ENCODE results near the gene PALLD.

The PALLD gene

GRCh38 chr4:168769837-168770236 is 273.0 kb downstream of the PALLD start:
- H3K27ac ChIP-seq (replicated peaks; ENCODE audit: low read length), result no peak overlapping the region
- H3K4me3 ChIP-seq (ENCODE audit: low read length in 2 of 2), result no peak overlapping the region
- H3K9ac ChIP-seq (ENCODE audit: low read depth, low read length, poor library complexity), result no peak overlapping the region
- H3K4ac ChIP-seq (ENCODE audit: low read length), result no peak overlapping the region
- no peak overlapping the region for H2BK120ac ChIP-seq (ENCODE audit: low read depth, low read length)
- H2AK5ac ChIP-seq (ENCODE audit: low read depth, low read length), result no peak overlapping the region
- H4K8ac ChIP-seq (ENCODE audit: low read depth, low read length), result no peak overlapping the region
- no peak for DNase-seq (ENCODE audit: low spot score)
- no peak overlapping the region for H4K91ac ChIP-seq (ENCODE audit: low read depth, low read length, poor library complexity)
- H3K23ac ChIP-seq (ENCODE audit: low read depth, low read length, poor library complexity), result no peak overlapping the region
- H3K79me1 ChIP-seq (ENCODE audit: low read depth, low read length), result no peaks in the 10 kb centered on the region
- no peak overlapping the region for H2BK5ac ChIP-seq (ENCODE audit: low read length)
- H3K36me3 ChIP-seq (replicated peaks in 1 of 2; ENCODE audit: control insufficient read depth in 2 of 2, insufficient read depth in 2 of 2, low read length in 2 of 2), result peaks cover 0 to 3% of the 10 kb centered on the region in 2 donors
- no peak overlapping the region for H3K18ac ChIP-seq (ENCODE audit: low read length)
- no CpG with 5 or more reads among the region's 1 CpG for WGBS, 2 donors (ENCODE audit: extremely low coverage in 2 of 2, insufficient read length in 2 of 2, insufficient replicate concordance in 1 of 2)
- H3K27me3 ChIP-seq (ENCODE audit: control insufficient read depth in 3 of 3, insufficient read depth in 3 of 3, low read depth in 1 of 3, low read length in 3 of 3), result no peaks in the 10 kb centered on the region
- H3K9me3 ChIP-seq (replicated peaks in 1 of 2; ENCODE audit: control insufficient read depth in 2 of 2, insufficient read depth in 1 of 2, low read depth in 1 of 2, low read length in 2 of 2), result no peaks in the 10 kb centered on the region
- H3K4me2 ChIP-seq (ENCODE audit: insufficient read depth, low read length, poor library complexity, severe bottlenecking), result no peak overlapping the region
- peaks cover 0 to 6% of the 10 kb centered on the region in 2 donors for H3K4me1 ChIP-seq (ENCODE audit: control insufficient read depth in 2 of 2, insufficient read depth in 1 of 2, low read depth in 1 of 2, low read length in 2 of 2)
- no peak overlapping the region for H2BK12ac ChIP-seq (ENCODE audit: low read length)
- no peak overlapping the region for H3K14ac ChIP-seq (ENCODE audit: low read length)
- no peak overlapping the region for H2AFZ ChIP-seq (ENCODE audit: low read length)
- H2BK15ac ChIP-seq (ENCODE audit: low read length), result no peak overlapping the region

- no peak overlapping the region for H3K18ac ChIP-seq (ENCODE audit: low read length)
- no CpG with 5 or more reads among the region's 2 CpGs for WGBS, 2 donors (ENCODE audit: extremely low coverage in 2 of 2, insufficient read length in 2 of 2, insufficient replicate concordance in 1 of 2)
- H2BK120ac ChIP-seq (ENCODE audit: low read depth, low read length), result no peak overlapping the region
- no peak overlapping the region for H2BK12ac ChIP-seq (ENCODE audit: low read length)
- no peak overlapping the region for H3K14ac ChIP-seq (ENCODE audit: low read length)
- no peak for DNase-seq (ENCODE audit: low spot score)
- no peaks in the 10 kb centered on the region for H3K79me1 ChIP-seq (ENCODE audit: low read depth, low read length)
- no peak overlapping the region for H2AFZ ChIP-seq (ENCODE audit: low read length)
- H3K4me1 ChIP-seq (ENCODE audit: control insufficient read depth in 2 of 2, insufficient read depth in 1 of 2, low read depth in 1 of 2, low read length in 2 of 2), result peaks cover 0 to 6% of the 10 kb centered on the region in 2 donors
- no peaks in the 10 kb centered on the region for H3K27me3 ChIP-seq (ENCODE audit: control insufficient read depth in 3 of 3, insufficient read depth in 3 of 3, low read depth in 1 of 3, low read length in 3 of 3)
- no peak overlapping the region for H3K27ac ChIP-seq (replicated peaks; ENCODE audit: low read length)
- no peak overlapping the region for H3K4me2 ChIP-seq (ENCODE audit: insufficient read depth, low read length, poor library complexity, severe bottlenecking)
- no peak overlapping the region for H2BK15ac ChIP-seq (ENCODE audit: low read length)
- H2BK5ac ChIP-seq (ENCODE audit: low read length), result no peak overlapping the region
- H3K36me3 ChIP-seq (replicated peaks in 1 of 2; ENCODE audit: control insufficient read depth in 2 of 2, insufficient read depth in 2 of 2, low read length in 2 of 2), result peaks cover 0 to 3% of the 10 kb centered on the region in 2 donors
- H3K4ac ChIP-seq (ENCODE audit: low read length), result no peak overlapping the region
- H3K23ac ChIP-seq (ENCODE audit: low read depth, low read length, poor library complexity), result no peak overlapping the region
- no peak overlapping the region for H4K8ac ChIP-seq (ENCODE audit: low read depth, low read length)
- H3K9ac ChIP-seq (ENCODE audit: low read depth, low read length, poor library complexity), result no peak overlapping the region
- H4K91ac ChIP-seq (ENCODE audit: low read depth, low read length, poor library complexity), result no peak overlapping the region
- no peak overlapping the region for H3K4me3 ChIP-seq (ENCODE audit: low read length in 2 of 2)
- no peak overlapping the region for H2AK5ac ChIP-seq (ENCODE audit: low read depth, low read length)
- peaks cover 0 to 11% of the 10 kb centered on the region in 2 donors for H3K9me3 ChIP-seq (replicated peaks in 1 of 2; ENCODE audit: control insufficient read depth in 2 of 2, insufficient read depth in 1 of 2, low read depth in 1 of 2, low read length in 2 of 2)
These were observed 274.4 kb downstream of the PALLD start for GRCh38 chr4:168771251-168771650.

- Histone ChIP-seq H3K9me3 (replicated peaks in 1 of 2; ENCODE audit: control insufficient read depth in 2 of 2, insufficient read depth in 1 of 2, low read depth in 1 of 2, low read length in 2 of 2) (peaks cover 3 to 14% of the 10 kb centered on the region in 2 donors), H3K27ac (replicated peaks; ENCODE audit: low read length) (no peak overlapping the region), H3K4me3 (ENCODE audit: low read length in 2 of 2) (no peak overlapping the region), H3K27me3 (ENCODE audit: control insufficient read depth in 3 of 3, insufficient read depth in 3 of 3, low read depth in 1 of 3, low read length in 3 of 3) (no peaks in the 10 kb centered on the region), H2BK12ac (ENCODE audit: low read length) (no peak overlapping the region), H4K91ac (ENCODE audit: low read depth, low read length, poor library complexity) (no peak overlapping the region), H3K9ac (ENCODE audit: low read depth, low read length, poor library complexity) (no peak overlapping the region), H3K4me2 (ENCODE audit: insufficient read depth, low read length, poor library complexity, severe bottlenecking) (no peak overlapping the region), H3K4ac (ENCODE audit: low read length) (no peak overlapping the region), H2AK5ac (ENCODE audit: low read depth, low read length) (no peak overlapping the region), H2BK5ac (ENCODE audit: low read length) (no peak overlapping the region), H4K8ac (ENCODE audit: low read depth, low read length) (no peak overlapping the region), H2BK15ac (ENCODE audit: low read length) (no peak overlapping the region), H3K36me3 (replicated peaks in 1 of 2; ENCODE audit: control insufficient read depth in 2 of 2, insufficient read depth in 2 of 2, low read length in 2 of 2) (no peaks in the 10 kb centered on the region), H3K14ac (ENCODE audit: low read length) (no peak overlapping the region), H2AFZ (ENCODE audit: low read length) (no peak overlapping the region), H2BK120ac (ENCODE audit: low read depth, low read length) (no peak overlapping the region), H3K79me1 (ENCODE audit: low read depth, low read length) (no peaks in the 10 kb centered on the region), H3K23ac (ENCODE audit: low read depth, low read length, poor library complexity) (no peak overlapping the region), H3K18ac (ENCODE audit: low read length) (no peak overlapping the region), H3K4me1 (ENCODE audit: control insufficient read depth in 2 of 2, insufficient read depth in 1 of 2, low read depth in 1 of 2, low read length in 2 of 2) (peaks cover 2 to 6% of the 10 kb centered on the region in 2 donors)
- no peak for DNase-seq (ENCODE audit: low spot score)
- WGBS, 2 donors (ENCODE audit: extremely low coverage in 2 of 2, insufficient read length in 2 of 2, insufficient replicate concordance in 1 of 2), result no CpG with 5 or more reads among the region's 12 CpGs
These were observed 276.7 kb downstream of the PALLD start for GRCh38 chr4:168773388-168774195.

- DNase-seq (ENCODE audit: low spot score), result no peak
- H3K4me3 ChIP-seq (ENCODE audit: low read length in 2 of 2), result no peak overlapping the region
These were observed 279.5 kb downstream of the PALLD start for GRCh38 chr4:168776382-168776781.

More at GRCh38 chr4:168776382-168776781, 279.5 kb downstream of the PALLD start:
- H3K27ac ChIP-seq (replicated peaks; ENCODE audit: low read length), result no peak overlapping the region
- no peak overlapping the region for H3K4me2 ChIP-seq (ENCODE audit: insufficient read depth, low read length, poor library complexity, severe bottlenecking)
- no peak overlapping the region for H2BK12ac ChIP-seq (ENCODE audit: low read length)
- H3K18ac ChIP-seq (ENCODE audit: low read length), result no peak overlapping the region
- H3K9me3 ChIP-seq (replicated peaks in 1 of 2; ENCODE audit: control insufficient read depth in 2 of 2, insufficient read depth in 1 of 2, low read depth in 1 of 2, low read length in 2 of 2), result peaks cover 3 to 14% of the 10 kb centered on the region in 2 donors
- peaks cover 0 to 4% of the 10 kb centered on the region in 2 donors for H3K4me1 ChIP-seq (ENCODE audit: control insufficient read depth in 2 of 2, insufficient read depth in 1 of 2, low read depth in 1 of 2, low read length in 2 of 2)
- no peak overlapping the region for H2AFZ ChIP-seq (ENCODE audit: low read length)
- no peaks in the 10 kb centered on the region for H3K36me3 ChIP-seq (replicated peaks in 1 of 2; ENCODE audit: control insufficient read depth in 2 of 2, insufficient read depth in 2 of 2, low read length in 2 of 2)
- H3K9ac ChIP-seq (ENCODE audit: low read depth, low read length, poor library complexity), result no peak overlapping the region
- no peak overlapping the region for H2AK5ac ChIP-seq (ENCODE audit: low read depth, low read length)
- H2BK120ac ChIP-seq (ENCODE audit: low read depth, low read length), result no peak overlapping the region
- H3K4ac ChIP-seq (ENCODE audit: low read length), result no peak overlapping the region
- H2BK15ac ChIP-seq (ENCODE audit: low read length), result no peak overlapping the region
- H2BK5ac ChIP-seq (ENCODE audit: low read length), result no peak overlapping the region
- H3K14ac ChIP-seq (ENCODE audit: low read length), result no peak overlapping the region
- no peak overlapping the region for H4K91ac ChIP-seq (ENCODE audit: low read depth, low read length, poor library complexity)
- H4K8ac ChIP-seq (ENCODE audit: low read depth, low read length), result no peak overlapping the region
- H3K23ac ChIP-seq (ENCODE audit: low read depth, low read length, poor library complexity), result no peak overlapping the region
- peaks cover 2% of the 10 kb centered on the region for H3K79me1 ChIP-seq (ENCODE audit: low read depth, low read length)
- H3K27me3 ChIP-seq (ENCODE audit: control insufficient read depth in 3 of 3, insufficient read depth in 3 of 3, low read depth in 1 of 3, low read length in 3 of 3), result no peaks in the 10 kb centered on the region

Measured in neuronal stem cell (in vitro differentiated cells).